Left lung (tissue), 10 donors: ENCODE results near the gene ZNF503. TPM values are rescaled to one million over a fixed set of nuclear protein-coding genes. Genes with fewer than 3 reads are reported as not detected.

ENCODE experiments used
- ATAC-seq: fragments of 200-7000 bp; cut with Tn5 transposase; one replicate; pipeline ENCODE4 v1.9.1; 2020; ENCODE audit warnings: moderate library complexity
- DNase-seq, 4 donors: peaks; one replicate each; pipeline ENCODE4 v3.0.0-alpha.2; 2013 to 2020
- H3K27ac ChIP-seq, 2 donors: fragments of 200-600 bp; sonication (generic) in 1 of 2; one replicate each; pipeline versions ENCODE4 v1.5.0 to v1.8.0; 2020 to 2021
- H3K27me3 ChIP-seq, 2 donors: fragments of 200-600 bp; sonication (generic) in 1 of 2; one replicate each; pipeline versions ENCODE4 v1.5.0 to v1.8.0; 2020 to 2021
- H3K36me3 ChIP-seq, 2 donors: fragments of 200-600 bp; sonication (generic) in 1 of 2; one replicate each; pipeline versions ENCODE4 v1.5.0 to v1.8.0; 2020 to 2021
- H3K4me1 ChIP-seq, 2 donors: fragments of 200-600 bp; one replicate each; pipeline ENCODE4 v1.8.0; 2021
- H3K4me3 ChIP-seq, 2 donors: fragments of 200-600 bp; sonication (generic) in 1 of 2; one replicate each; pipeline versions ENCODE4 v1.5.0 to v1.8.0; 2020 to 2021; ENCODE audit warnings: mild to moderate bottlenecking in 1 of 2
- H3K9me3 ChIP-seq, 2 donors: fragments of 200-600 bp; sonication (generic) in 1 of 2; one replicate each; pipeline versions ENCODE4 v1.5.0 to v1.8.0; 2020 to 2021
- CTCF ChIP-seq, 2 donors: fragments of 200-600 bp; sonication (generic) in 1 of 2; IDR thresholded peaks; one replicate each; pipeline versions ENCODE4 v1.5.0 to v1.8.0; 2021; ENCODE audit warnings: antibody characterized with exemption in 2 of 2
- intact Hi-C, 2 donors: fragments of 100-400 bp; cut with DNase I; formaldehyde crosslinking; loops; one replicate each; pipeline versions ENCODE4 v1.11.2 to v1.14.2; 2022
- polyA plus RNA-seq, 6 donors: library from polyadenylated mRNA; unstranded; fragments of 120-200 nt; gene quantifications; one replicate each; pipeline ENCODE4 v1.2.1, GENCODE V29; 2013; ENCODE audit not compliant: insufficient read length in 6 of 6
- total RNA-seq, 2 donors: library from RNA; stranded (reverse); fragmentation: NEBNext Ultra II Directional; extraction: Animal tissue kit (Norgen Biotek cat#: 25700); gene quantifications; one replicate each; pipeline ENCODE4 v1.2.1, GENCODE V29; 2021
- donor health status: DM: no; HTN: yes; CAD: no.
- donor health status: DM: no; HTN: no; CAD: no.

ZNF503 gene
- total and polyA plus RNA-seq, 8 donors: 32.7 to 71.4 (median 50.0) TPM

- no peak overlapping the region for H3K4me3 ChIP-seq
- no peak overlapping the region for H3K27ac ChIP-seq
- no peaks in the 10 kb centered on the region for H3K27me3 ChIP-seq
- no peak for TF ChIP-seq CTCF (IDR thresholded peaks at IDR 0.05)
- intact Hi-C loops: no loop called here
- H3K36me3 ChIP-seq: no peaks in the 10 kb centered on the region
- DNase-seq (no peak), ATAC-seq (no peak)
- H3K4me1 ChIP-seq: peaks cover 0 to 13% of the 10 kb centered on the region in 2 donors
- peaks cover 0 to 7% of the 10 kb centered on the region in 2 donors for H3K9me3 ChIP-seq
Observed at GRCh38 chr10:75355706-75356105, 45.9 kb downstream of the ZNF503 start.

GRCh38 chr10:75353183-75353582 lies 48.4 kb downstream of the ZNF503 start:
- intact Hi-C loops: no loop called here
- no peak overlapping the region for H3K27ac ChIP-seq
- no peaks in the 10 kb centered on the region for H3K36me3 ChIP-seq
- ATAC-seq (no peak), DNase-seq (no peak)
- peaks cover 0 to 7% of the 10 kb centered on the region in 2 donors for H3K9me3 ChIP-seq
- H3K4me1 ChIP-seq: no peaks in the 10 kb centered on the region
- no peaks in the 10 kb centered on the region for H3K27me3 ChIP-seq
- TF ChIP-seq CTCF (IDR thresholded peaks at IDR 0.05): no peak
- H3K4me3 ChIP-seq: no peak overlapping the region

- intact Hi-C loops: no loop called here
- H3K9me3 ChIP-seq: peaks cover 0 to 7% of the 10 kb centered on the region in 2 donors
- H3K36me3 ChIP-seq: no peaks in the 10 kb centered on the region
- H3K4me1 ChIP-seq: no peaks in the 10 kb centered on the region
- DNase-seq (no peak), ATAC-seq (no peak)
- H3K4me3 ChIP-seq: no peak overlapping the region
- TF ChIP-seq CTCF (IDR thresholded peaks at IDR 0.05): no peak
- H3K27me3 ChIP-seq: no peaks in the 10 kb centered on the region
- H3K27ac ChIP-seq: no peak overlapping the region
Observed at GRCh38 chr10:75352650-75353049, 48.9 kb downstream of the ZNF503 start.

- Histone ChIP-seq H3K4me3 (no peak overlapping the region), H3K27me3 (no peaks in the 10 kb centered on the region)
- no peak for DNase-seq
Observed at GRCh38 chr10:75351637-75352036, 49.9 kb downstream of the ZNF503 start.

GRCh38 chr10:75350791-75351190 lies 50.8 kb downstream of the ZNF503 start:
- Histone ChIP-seq H3K4me1 (no peaks in the 10 kb centered on the region), H3K9me3 (peaks cover 0 to 4% of the 10 kb centered on the region in 2 donors), H3K36me3 (no peaks in the 10 kb centered on the region), H3K4me3 (no peak overlapping the region), H3K27ac (no peak overlapping the region), H3K27me3 (no peaks in the 10 kb centered on the region)
- DNase-seq (no peak), ATAC-seq (no peak)
- no peak for TF ChIP-seq CTCF (IDR thresholded peaks at IDR 0.05)
- intact Hi-C loops: no loop called here

More at GRCh38 chr10:75351637-75352036, 49.9 kb downstream of the ZNF503 start:
- Histone ChIP-seq H3K4me1 (no peaks in the 10 kb centered on the region), H3K27ac (no peak overlapping the region), H3K9me3 (peaks cover 0 to 7% of the 10 kb centered on the region in 2 donors), H3K36me3 (no peaks in the 10 kb centered on the region)
- no peak for TF ChIP-seq CTCF (IDR thresholded peaks at IDR 0.05)
- intact Hi-C loops: no loop called here
- ATAC-seq: no peak

Other genes starting within 250 kb of the ZNF503 start
- 100 to 1,000 TPM; 151 to 155 TPM for gene VDAC2, start 191.0 kb downstream of the ZNF503 start, total RNA-seq
- 100 to 1,000 TPM; 140 to 187 (median 178) TPM for gene VDAC2, start 191.0 kb downstream of the ZNF503 start, polyA plus RNA-seq
- gene COMTD1, start 165.8 kb downstream of the ZNF503 start, total RNA-seq: 10 to 100 TPM; 18.6 to 26.5 TPM
- 1 to 10 TPM; 3.4 to 4.7 (median 4.3) TPM for gene COMTD1, start 165.8 kb downstream of the ZNF503 start, polyA plus RNA-seq
- 10 to 100 TPM; 16.3 to 21.0 TPM for gene LRMDA, start 29.9 kb upstream of the ZNF503 start, total RNA-seq
- 10 to 100 TPM; 13.9 to 23.6 (median 18.7) TPM for gene LRMDA, start 29.9 kb upstream of the ZNF503 start, polyA plus RNA-seq